IMR-90 (cell line): ENCODE data around the gene MTMR2. TPM values are rescaled to one million over a fixed set of nuclear protein-coding genes. Genes with fewer than 3 reads are reported as not detected.

Experiments used
- ATAC-seq: fragments of 200-7000 bp; cut with Tn5 transposase; 2 replicates; pipeline ENCODE4 v1.9.1; 2020; ENCODE audit warnings: low read depth, mild to moderate bottlenecking, moderate library complexity
- BruUV-seq: library from RNA; stranded (reverse); fragments of 400-500 nt; replicated peaks from 2 replicates; lab custom pipeline; 2021; lab: Mats Ljungman, UMichigan
- CTCF ChIA-PET: fragments of 300-600 bp; formaldehyde crosslinking; extraction: SDS; loops from one replicate; lab custom pipeline; 2021; ENCODE audit warnings: antibody characterized with exemption; lab: Yijun Ruan, JAX
- POLR2A ChIA-PET: fragments of 300-600 bp; sonication (Branson Sonifier 250); formaldehyde crosslinking; loops from one replicate; lab custom pipeline; 2022; ENCODE audit warnings: antibody characterized with exemption; ENCODE audit not compliant: unreplicated experiment; lab: Charles Lee
- DNase-seq: peaks from one replicate; pipeline ENCODE4 v3.0.0; 2013
- H2AFZ ChIP-seq: replicated peaks from 2 replicates; pipeline ENCODE3; 2013; ENCODE audit warnings: low read length, mild to moderate bottlenecking; ENCODE audit not compliant: poor library complexity
- H2AK5ac ChIP-seq: 2 replicates; pipeline ENCODE4 v1.6.1; 2013; ENCODE audit warnings: low read depth, low read length, inconsistent platforms
- H2AK9ac ChIP-seq: replicated peaks from 2 replicates; pipeline ENCODE3; 2013; ENCODE audit warnings: mild to moderate bottlenecking, low read depth, low read length, moderate library complexity; ENCODE audit not compliant: poor library complexity
- H2BK120ac ChIP-seq: 2 replicates; pipeline ENCODE4 v1.6.1; 2013; ENCODE audit warnings: low read depth, low read length, inconsistent platforms
- H2BK15ac ChIP-seq: 3 replicates; pipeline ENCODE4 v1.6.1; 2013; ENCODE audit warnings: low read depth, low read length, inconsistent platforms
- H2BK20ac ChIP-seq: 2 replicates; pipeline ENCODE4 v1.6.1; 2013; ENCODE audit warnings: low read depth, mild to moderate bottlenecking, inconsistent platforms, low read length, moderate library complexity
- H2BK5ac ChIP-seq: 2 replicates; pipeline ENCODE4 v1.6.1; 2013; ENCODE audit warnings: mild to moderate bottlenecking, low read depth, low read length, inconsistent platforms; ENCODE audit not compliant: poor library complexity, severe bottlenecking
- H3K14ac ChIP-seq: replicated peaks from 2 replicates; pipeline ENCODE4 v1.6.1; 2013; ENCODE audit warnings: low read depth, low read length, inconsistent platforms
- H3K18ac ChIP-seq: 2 replicates; pipeline ENCODE4 v1.6.1; 2013; ENCODE audit warnings: low read depth, low read length, control low read depth
- H3K23ac ChIP-seq: 2 replicates; pipeline ENCODE4 v1.6.1; 2013; ENCODE audit warnings: low read depth, low read length, inconsistent platforms
- H3K27ac ChIP-seq: 2 replicates; pipeline ENCODE4 v1.5.1; 2013; ENCODE audit warnings: mild to moderate bottlenecking, control low read depth, low read length; ENCODE audit not compliant: insufficient read depth
- H3K27me3 ChIP-seq: 2 replicates; pipeline ENCODE4 v1.6.1; 2013; ENCODE audit warnings: low read length; ENCODE audit not compliant: control insufficient read depth, insufficient read depth
- H3K36me3 ChIP-seq: 2 replicates; pipeline ENCODE4 v1.6.1; 2013; ENCODE audit warnings: low read length, mixed read lengths; ENCODE audit not compliant: control insufficient read depth, insufficient read depth
- H3K4ac ChIP-seq: 2 replicates; pipeline ENCODE4 v1.6.1; 2013; ENCODE audit warnings: low read depth, low read length, inconsistent platforms
- H3K4me1 ChIP-seq: 2 replicates; pipeline ENCODE4 v1.6.1; 2013; ENCODE audit warnings: low read length, mixed read lengths; ENCODE audit not compliant: control insufficient read depth, insufficient read depth
- H3K4me2 ChIP-seq: 2 replicates; pipeline ENCODE4 v1.6.1; 2013; ENCODE audit warnings: low read depth, mild to moderate bottlenecking, control low read depth, low read length, moderate library complexity
- H3K4me3 ChIP-seq: 2 replicates; pipeline ENCODE4 v1.5.1; 2013; ENCODE audit warnings: low read depth, mild to moderate bottlenecking, control low read depth, low read length, moderate library complexity; ENCODE audit not compliant: insufficient read depth
- H3K56ac ChIP-seq: 2 replicates; pipeline ENCODE4 v1.6.1; 2013; ENCODE audit warnings: low read length, inconsistent platforms; ENCODE audit not compliant: insufficient read depth; ENCODE audit errors: extremely low read depth
- H3K79me1 ChIP-seq, 2 experiments: 2 replicates each; pipeline ENCODE4 v1.6.1; 2013; ENCODE audit warnings: low read length in 2 of 2, inconsistent platforms in 1 of 2, low read depth in 1 of 2
- H3K9ac ChIP-seq: 2 replicates; pipeline ENCODE4 v1.6.1; 2013; ENCODE audit warnings: low read depth, low read length, control low read depth
- H3K9me1 ChIP-seq: 2 replicates; pipeline ENCODE4 v1.6.1; 2013; ENCODE audit warnings: low read length, inconsistent platforms; ENCODE audit not compliant: insufficient read depth
- H3K9me3 ChIP-seq: 2 replicates; pipeline ENCODE4 v1.6.1; 2013; ENCODE audit warnings: low read length; ENCODE audit not compliant: control insufficient read depth, insufficient read depth
- H4K20me1 ChIP-seq: 2 replicates; pipeline ENCODE4 v1.6.1; 2013; ENCODE audit warnings: low read length, inconsistent platforms; ENCODE audit not compliant: insufficient read depth
- H4K5ac ChIP-seq: 2 replicates; pipeline ENCODE4 v1.6.1; 2013; ENCODE audit warnings: mild to moderate bottlenecking, low read depth, low read length, control low read depth
- H4K8ac ChIP-seq, 2 experiments: 2 replicates each; pipeline ENCODE4 v1.6.1; 2013; ENCODE audit warnings: low read depth in 2 of 2, low read length in 2 of 2, control low read depth in 1 of 2, inconsistent platforms in 1 of 2
- H4K91ac ChIP-seq: 2 replicates; pipeline ENCODE4 v1.6.1; 2013; ENCODE audit warnings: low read depth, low read length, inconsistent platforms; ENCODE audit not compliant: insufficient read depth
- BHLHE40 ChIP-seq: fragments of 150-350 bp; IDR thresholded peaks from 2 replicates; pipeline ENCODE4 v1.6.1; 2016; ENCODE audit warnings: mild to moderate bottlenecking, low read depth, low read length
- CEBPB ChIP-seq: IDR thresholded peaks from 2 replicates; pipeline ENCODE4 v1.6.1; 2012; ENCODE audit warnings: low read depth, low read length, improper control_type of control experiment
- CHD1 ChIP-seq: IDR thresholded peaks from 2 replicates; pipeline ENCODE4 v1.6.1; 2012; ENCODE audit warnings: low read depth, low read length, improper control_type of control experiment
- FOS ChIP-seq: fragments of 150-350 bp; IDR thresholded peaks from 2 replicates; pipeline ENCODE4 v1.6.1; 2016; ENCODE audit warnings: low read depth, low read length
- MAZ ChIP-seq: IDR thresholded peaks from 2 replicates; pipeline ENCODE4 v1.6.1; 2012; ENCODE audit warnings: low read depth, mild to moderate bottlenecking, low read length, improper control_type of control experiment, moderate library complexity, borderline replicate concordance
- MXI1 ChIP-seq: IDR thresholded peaks from 2 replicates; pipeline ENCODE4 v1.6.1; 2012; ENCODE audit warnings: low read depth, mild to moderate bottlenecking, low read length, moderate library complexity, borderline replicate concordance
- NFE2L2 ChIP-seq: fragments of 150-350 bp; IDR thresholded peaks from 2 replicates; pipeline ENCODE4 v1.6.1; 2016; ENCODE audit warnings: low read depth, mild to moderate bottlenecking, low read length
- RAD21 ChIP-seq: IDR thresholded peaks from 2 replicates; pipeline ENCODE4 v1.6.1; 2012; ENCODE audit warnings: low read length, improper control_type of control experiment
- RFX5 ChIP-seq: IDR thresholded peaks from 2 replicates; pipeline ENCODE4 v1.8.0; 2012; ENCODE audit warnings: low read depth, mild to moderate bottlenecking, low read length, moderate library complexity
- WGBS, 2 experiments: methylation state at CpG; one replicate each; pipeline versions ENCODE4 v1.1.5 to v1.1.7; 2013; ENCODE audit warnings: missing lambda C conversion rate in 2 of 2; ENCODE audit not compliant: insufficient read length in 1 of 2; ENCODE audit errors: extremely low coverage in 2 of 2; 5-methylcytosine and 5-hydroxymethylcytosine counted together
- dilution Hi-C: fragments of 300-500 bp; cut with HindIII; formaldehyde crosslinking; loops from one replicate; pipeline ENCODE4 v1.14.3; 2018; ENCODE audit warnings: low sequenced_read_pairs; ENCODE audit not compliant: unreplicated experiment
- in situ Hi-C: fragments of 300-500 bp; cut with MboI; formaldehyde crosslinking; loops from 3 replicates; pipeline ENCODE4 v1.14.3; 2019; ENCODE audit warnings: low sequenced_read_pairs, inconsistent platforms, mixed read lengths
- intact Hi-C: fragments of 100-400 bp; cut with micrococcal nuclease; formaldehyde crosslinking; loops from 2 replicates; pipeline ENCODE4 v1.10.0; 2022
- polyA plus RNA-seq, 3 experiments: library from polyadenylated mRNA; depleted of rRNA; stranded (reverse); fragments of >200 nt; gene quantifications; 2 replicates each; pipeline ENCODE4 v1.2.3, GENCODE V29; 2012; ENCODE audit warnings: low replicate concordance in 1 of 3
- total RNA-seq: library from RNA; depleted of rRNA; stranded (reverse); fragments of >200 nt; gene quantifications from 2 replicates; pipeline ENCODE4 v1.2.3, GENCODE V29; 2012
- TF ChIP-seq, protein P1 (sequence below): fragments of 150-350 bp; IDR thresholded peaks from 2 replicates; pipeline ENCODE4 v1.6.1; 2016; ENCODE audit warnings: low read depth, mild to moderate bottlenecking, low read length, moderate library complexity, borderline replicate concordance

MTMR2 gene
- total and polyA plus RNA-seq, 2 of the 4 experiments (the other 2 are of a cell fraction): 16.6 to 30.6 TPM

DNA sequence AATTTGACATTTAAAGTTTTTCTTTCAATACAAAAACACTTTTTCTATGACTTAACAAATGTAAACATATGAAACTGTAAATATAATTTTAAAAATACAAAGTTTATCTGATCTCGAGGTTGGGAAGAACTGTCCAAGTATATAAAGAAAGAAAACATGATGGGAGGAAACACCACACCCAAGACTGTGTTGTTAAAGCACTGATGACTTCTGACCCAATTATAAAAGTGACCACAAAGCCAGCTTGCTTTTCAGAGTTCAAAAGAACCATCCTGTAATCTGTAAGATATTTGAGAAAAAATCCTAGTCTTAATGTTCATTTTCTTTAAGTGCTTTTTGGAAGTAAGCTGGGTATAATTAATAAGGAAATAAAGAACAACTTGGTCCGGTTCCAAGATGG, 118.0 kb downstream of the MTMR2 start:
- Histone ChIP-seq H3K4me1 (no peaks in the 10 kb centered on the region), H3K27me3 (no peaks in the 10 kb centered on the region), H3K9me1 (no peaks in the 10 kb centered on the region), H2AK9ac (no peak overlapping the region), H2AFZ (no peak overlapping the region), H3K79me1 (0 out of 4 replicates have a peak, but pooled peaks cover 0 to 3% of the 10 kb centered on the region in 2 experiments), H3K4me3 (no peak overlapping the region), H3K36me3 (peaks cover 12% of the 10 kb centered on the region), H3K4ac (no peak overlapping the region), H3K23ac (no peak overlapping the region), H3K56ac (no peak overlapping the region), H3K9ac (no peak overlapping the region), H3K27ac (no peak overlapping the region), H2BK5ac (no peak overlapping the region), H2BK15ac (no peak overlapping the region), H2AK5ac (no peak overlapping the region), H3K9me3 (no peaks in the 10 kb centered on the region), H3K14ac (no peak overlapping the region), H3K4me2 (no peak overlapping the region), H2BK20ac (no peak overlapping the region), H4K5ac (no peak overlapping the region), H4K91ac (no peak overlapping the region), H4K20me1 (no peaks in the 10 kb centered on the region), H2BK120ac (no peak overlapping the region), H4K8ac (no peak overlapping the region), H3K18ac (no peak overlapping the region)
- BruUV-seq: no TSS peak
- in situ Hi-C loops: no loop called here
- 100% methylated on average over 1 of the region's 2 CpGs; no CpG with 5 or more reads in 1 of the 2 experiments for WGBS, 2 experiments
- no peak for ATAC-seq
- no peak for DNase-seq
- ChIA-PET POLR2A (no interaction called here), CTCF (no interaction called here)
- intact Hi-C loops: no loop called here
- TF ChIP-seq MXI1 (no peak), CHD1 (no peak), RAD21 (no peak), RFX5 (no peak), MAZ (no peak), FOS (no peak), CEBPB (no peak), NFE2L2 (no peak), BHLHE40 (no peak)
- TF ChIP-seq, protein P1, sequence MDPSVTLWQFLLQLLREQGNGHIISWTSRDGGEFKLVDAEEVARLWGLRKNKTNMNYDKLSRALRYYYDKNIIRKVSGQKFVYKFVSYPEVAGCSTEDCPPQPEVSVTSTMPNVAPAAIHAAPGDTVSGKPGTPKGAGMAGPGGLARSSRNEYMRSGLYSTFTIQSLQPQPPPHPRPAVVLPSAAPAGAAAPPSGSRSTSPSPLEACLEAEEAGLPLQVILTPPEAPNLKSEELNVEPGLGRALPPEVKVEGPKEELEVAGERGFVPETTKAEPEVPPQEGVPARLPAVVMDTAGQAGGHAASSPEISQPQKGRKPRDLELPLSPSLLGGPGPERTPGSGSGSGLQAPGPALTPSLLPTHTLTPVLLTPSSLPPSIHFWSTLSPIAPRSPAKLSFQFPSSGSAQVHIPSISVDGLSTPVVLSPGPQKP: no peak
- dilution Hi-C loops: no loop called here
